SK-N-SH treated with all-trans-retinoic acid at 6 μM for 48 hours (cell line): Measurements from ENCODE around the gene PHF13.

Experiments
- ATAC-seq: fragments of 200-7000 bp; cut with Tn5 transposase; 3 replicates; pipeline ENCODE4 v1.9.1; 2020; ENCODE audit warnings: mild to moderate bottlenecking, moderate library complexity
- ARNTL ChIP-seq: fragments of 450-650 bp; formaldehyde crosslinking; IDR thresholded peaks from 2 replicates; pipeline ENCODE4 v1.5.0; 2020; ENCODE audit warnings: low read depth, mild to moderate bottlenecking, moderate library complexity, borderline replicate concordance
- CREB5 ChIP-seq: fragments of 250-450 bp; sonication (Bioruptor Pico); IDR thresholded peaks from 2 replicates; pipeline ENCODE4 v1.5.1; 2020; ENCODE audit warnings: low read depth, mild to moderate bottlenecking, moderate library complexity
- GLIS3 ChIP-seq: fragments of 250-450 bp; sonication (Bioruptor Pico); IDR thresholded peaks from 2 replicates; pipeline ENCODE4 v1.5.0; 2020; ENCODE audit warnings: mild to moderate bottlenecking, moderate library complexity
- ISL1 ChIP-seq: fragments of 250-450 bp; sonication (Bioruptor Pico); IDR thresholded peaks from 2 replicates; pipeline ENCODE4 v2.1.2; 2022; ENCODE audit warnings: mild to moderate bottlenecking, moderate library complexity
- OSR1 ChIP-seq: fragments of 250-450 bp; sonication (Bioruptor Pico); IDR thresholded peaks from 2 replicates; pipeline ENCODE4 v1.8.0; 2022; ENCODE audit warnings: moderate library complexity, mild to moderate bottlenecking, inconsistent platforms
- POU6F1 ChIP-seq: fragments of 250-450 bp; sonication (Bioruptor Pico); IDR thresholded peaks from 2 replicates; pipeline ENCODE4 v1.8.0; 2021; ENCODE audit warnings: low read depth, mild to moderate bottlenecking, moderate library complexity, borderline replicate concordance
- PPARA ChIP-seq: fragments of 250-450 bp; sonication (Bioruptor Pico); IDR thresholded peaks from 2 replicates; pipeline ENCODE4 v1.5.0; 2020; ENCODE audit warnings: mild to moderate bottlenecking, borderline replicate concordance
- RARB ChIP-seq: fragments of 250-450 bp; sonication (Bioruptor Pico); IDR thresholded peaks from 2 replicates; pipeline ENCODE4 v1.8.0; 2021; ENCODE audit warnings: mild to moderate bottlenecking, moderate library complexity
- SNAI2 ChIP-seq: fragments of 250-450 bp; sonication (Bioruptor Pico); IDR thresholded peaks from 2 replicates; pipeline ENCODE4 v1.5.0; 2020; ENCODE audit warnings: mild to moderate bottlenecking, moderate library complexity
- TOX ChIP-seq: fragments of 250-450 bp; sonication (Bioruptor Pico); IDR thresholded peaks from 2 replicates; pipeline ENCODE4 v1.8.0; 2021; ENCODE audit warnings: mild to moderate bottlenecking, moderate library complexity, borderline replicate concordance
- ZFP3 ChIP-seq: fragments of 250-450 bp; sonication (Bioruptor Pico); IDR thresholded peaks from 2 replicates; pipeline ENCODE4 v1.5.0; 2020; ENCODE audit warnings: mild to moderate bottlenecking, moderate library complexity
- ZFP30 ChIP-seq: fragments of 450-650 bp; formaldehyde crosslinking; IDR thresholded peaks from 2 replicates; pipeline ENCODE4 v1.5.0; 2022; ENCODE audit warnings: mild to moderate bottlenecking, moderate library complexity
- ZNF565 ChIP-seq: fragments of 450-650 bp; formaldehyde crosslinking; conservative IDR thresholded peaks from 2 replicates; pipeline ENCODE4 v1.5.0; 2020; ENCODE audit warnings: low read depth, mild to moderate bottlenecking, moderate library complexity
- ZNF8 ChIP-seq: fragments of 450-650 bp; formaldehyde crosslinking; IDR thresholded peaks from 2 replicates; pipeline ENCODE4 v1.5.0; 2020; ENCODE audit warnings: mild to moderate bottlenecking, moderate library complexity
- TF ChIP-seq, protein P1 (sequence below): fragments of 250-450 bp; sonication (Bioruptor Pico); IDR thresholded peaks from 2 replicates; pipeline ENCODE4 v1.8.0; 2020; ENCODE audit warnings: mild to moderate bottlenecking, moderate library complexity, borderline replicate concordance
- TF ChIP-seq, protein P2 (sequence below): fragments of 250-450 bp; sonication (Bioruptor Pico); IDR thresholded peaks from 2 replicates; pipeline ENCODE4 v1.5.0; 2020; ENCODE audit warnings: mild to moderate bottlenecking, moderate library complexity
- TF ChIP-seq, protein P3 (sequence below): fragments of 250-450 bp; sonication (Bioruptor Pico); IDR thresholded peaks from 2 replicates; pipeline ENCODE4 v1.5.1; 2021; ENCODE audit warnings: mild to moderate bottlenecking, moderate library complexity

The PHF13 gene

DNA sequence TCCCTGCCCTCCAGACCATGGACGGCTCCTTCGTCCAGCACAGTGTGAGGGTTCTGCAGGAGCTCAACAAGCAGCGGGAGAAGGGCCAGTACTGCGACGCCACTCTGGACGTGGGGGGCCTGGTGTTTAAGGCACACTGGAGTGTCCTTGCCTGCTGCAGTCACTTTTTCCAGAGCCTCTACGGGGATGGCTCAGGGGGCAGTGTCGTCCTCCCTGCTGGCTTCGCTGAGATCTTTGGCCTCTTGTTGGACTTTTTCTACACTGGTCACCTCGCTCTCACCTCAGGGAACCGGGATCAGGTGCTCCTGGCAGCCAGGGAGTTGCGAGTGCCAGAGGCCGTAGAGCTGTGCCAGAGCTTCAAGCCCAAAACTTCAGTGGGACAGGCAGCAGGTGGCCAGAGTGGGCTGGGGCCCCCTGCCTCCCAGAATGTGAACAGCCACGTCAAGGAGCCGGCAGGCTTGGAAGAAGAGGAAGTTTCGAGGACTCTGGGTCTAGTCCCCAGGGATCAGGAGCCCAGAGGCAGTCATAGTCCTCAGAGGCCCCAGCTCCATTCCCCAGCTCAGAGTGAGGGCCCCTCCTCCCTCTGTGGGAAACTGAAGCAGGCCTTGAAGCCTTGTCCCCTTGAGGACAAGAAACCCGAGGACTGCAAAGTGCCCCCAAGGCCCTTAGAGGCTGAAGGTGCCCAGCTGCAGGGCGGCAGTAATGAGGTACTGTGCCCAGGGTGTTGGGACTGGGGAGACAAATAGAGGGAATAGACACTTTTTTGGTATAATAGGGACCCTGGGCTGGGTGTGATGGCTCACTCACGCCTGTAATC, 32.7 kb upstream of the PHF13 start:
- peak; percentile 6; the same call in 2 of the 3 replicates for ATAC-seq
- TF ChIP-seq ISL1 (CRISPR knock-in tag): no peak
- no peak for TF ChIP-seq ZFP30 (CRISPR knock-in tag)

DNA sequence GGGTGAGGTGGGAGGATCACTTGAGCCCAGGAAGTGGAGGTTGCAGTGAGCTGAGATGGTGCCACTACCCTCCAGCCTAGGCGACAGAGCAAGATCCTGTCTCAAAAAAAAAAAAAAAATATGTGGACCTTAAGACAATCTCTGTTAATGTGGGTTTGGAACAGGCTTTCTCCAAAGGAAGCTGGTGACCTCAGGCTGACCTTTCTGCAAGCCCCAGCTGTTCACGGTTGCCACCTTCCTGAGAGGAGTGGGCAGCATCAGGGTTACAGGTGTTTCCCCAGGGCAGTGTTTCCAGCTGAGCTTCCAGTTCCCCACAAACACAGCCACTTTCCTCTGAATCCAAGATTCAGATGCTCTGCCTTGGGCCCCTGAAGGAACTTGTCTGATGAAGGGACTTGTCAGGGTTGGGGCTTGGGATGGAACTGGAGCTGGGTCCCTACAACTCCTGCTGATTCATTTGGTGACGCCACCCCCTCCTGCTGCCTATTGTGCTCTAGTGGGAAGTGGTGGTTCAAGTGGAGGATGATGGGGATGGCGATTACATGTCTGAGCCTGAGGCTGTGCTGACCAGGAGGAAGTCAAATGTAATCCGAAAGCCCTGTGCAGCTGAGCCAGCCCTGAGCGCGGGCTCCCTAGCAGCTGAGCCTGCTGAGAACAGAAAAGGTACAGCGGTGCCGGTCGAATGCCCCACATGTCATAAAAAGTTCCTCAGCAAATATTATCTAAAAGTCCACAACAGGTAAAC, 31.8 kb upstream of the PHF13 start:
- TF ChIP-seq RARB (CRISPR knock-in tag): no peak
- TF ChIP-seq, protein P1, sequence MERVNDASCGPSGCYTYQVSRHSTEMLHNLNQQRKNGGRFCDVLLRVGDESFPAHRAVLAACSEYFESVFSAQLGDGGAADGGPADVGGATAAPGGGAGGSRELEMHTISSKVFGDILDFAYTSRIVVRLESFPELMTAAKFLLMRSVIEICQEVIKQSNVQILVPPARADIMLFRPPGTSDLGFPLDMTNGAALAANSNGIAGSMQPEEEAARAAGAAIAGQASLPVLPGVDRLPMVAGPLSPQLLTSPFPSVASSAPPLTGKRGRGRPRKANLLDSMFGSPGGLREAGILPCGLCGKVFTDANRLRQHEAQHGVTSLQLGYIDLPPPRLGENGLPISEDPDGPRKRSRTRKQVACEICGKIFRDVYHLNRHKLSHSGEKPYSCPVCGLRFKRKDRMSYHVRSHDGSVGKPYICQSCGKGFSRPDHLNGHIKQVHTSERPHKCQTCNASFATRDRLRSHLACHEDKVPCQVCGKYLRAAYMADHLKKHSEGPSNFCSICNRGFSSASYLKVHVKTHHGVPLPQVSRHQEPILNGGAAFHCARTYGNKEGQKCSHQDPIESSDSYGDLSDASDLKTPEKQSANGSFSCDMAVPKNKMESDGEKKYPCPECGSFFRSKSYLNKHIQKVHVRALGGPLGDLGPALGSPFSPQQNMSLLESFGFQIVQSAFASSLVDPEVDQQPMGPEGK (CRISPR knock-in tag): no peak
- TF ChIP-seq ZFP30 (CRISPR knock-in tag): no peak
- TF ChIP-seq, protein P2, sequence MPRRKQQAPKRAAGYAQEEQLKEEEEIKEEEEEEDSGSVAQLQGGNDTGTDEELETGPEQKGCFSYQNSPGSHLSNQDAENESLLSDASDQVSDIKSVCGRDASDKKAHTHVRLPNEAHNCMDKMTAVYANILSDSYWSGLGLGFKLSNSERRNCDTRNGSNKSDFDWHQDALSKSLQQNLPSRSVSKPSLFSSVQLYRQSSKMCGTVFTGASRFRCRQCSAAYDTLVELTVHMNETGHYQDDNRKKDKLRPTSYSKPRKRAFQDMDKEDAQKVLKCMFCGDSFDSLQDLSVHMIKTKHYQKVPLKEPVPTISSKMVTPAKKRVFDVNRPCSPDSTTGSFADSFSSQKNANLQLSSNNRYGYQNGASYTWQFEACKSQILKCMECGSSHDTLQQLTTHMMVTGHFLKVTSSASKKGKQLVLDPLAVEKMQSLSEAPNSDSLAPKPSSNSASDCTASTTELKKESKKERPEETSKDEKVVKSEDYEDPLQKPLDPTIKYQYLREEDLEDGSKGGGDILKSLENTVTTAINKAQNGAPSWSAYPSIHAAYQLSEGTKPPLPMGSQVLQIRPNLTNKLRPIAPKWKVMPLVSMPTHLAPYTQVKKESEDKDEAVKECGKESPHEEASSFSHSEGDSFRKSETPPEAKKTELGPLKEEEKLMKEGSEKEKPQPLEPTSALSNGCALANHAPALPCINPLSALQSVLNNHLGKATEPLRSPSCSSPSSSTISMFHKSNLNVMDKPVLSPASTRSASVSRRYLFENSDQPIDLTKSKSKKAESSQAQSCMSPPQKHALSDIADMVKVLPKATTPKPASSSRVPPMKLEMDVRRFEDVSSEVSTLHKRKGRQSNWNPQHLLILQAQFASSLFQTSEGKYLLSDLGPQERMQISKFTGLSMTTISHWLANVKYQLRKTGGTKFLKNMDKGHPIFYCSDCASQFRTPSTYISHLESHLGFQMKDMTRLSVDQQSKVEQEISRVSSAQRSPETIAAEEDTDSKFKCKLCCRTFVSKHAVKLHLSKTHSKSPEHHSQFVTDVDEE (CRISPR knock-in tag): no peak
- TF ChIP-seq TOX (CRISPR knock-in tag): no peak
- TF ChIP-seq ZNF565 (CRISPR knock-in tag): no peak
- ATAC-seq: no peak

DNA sequence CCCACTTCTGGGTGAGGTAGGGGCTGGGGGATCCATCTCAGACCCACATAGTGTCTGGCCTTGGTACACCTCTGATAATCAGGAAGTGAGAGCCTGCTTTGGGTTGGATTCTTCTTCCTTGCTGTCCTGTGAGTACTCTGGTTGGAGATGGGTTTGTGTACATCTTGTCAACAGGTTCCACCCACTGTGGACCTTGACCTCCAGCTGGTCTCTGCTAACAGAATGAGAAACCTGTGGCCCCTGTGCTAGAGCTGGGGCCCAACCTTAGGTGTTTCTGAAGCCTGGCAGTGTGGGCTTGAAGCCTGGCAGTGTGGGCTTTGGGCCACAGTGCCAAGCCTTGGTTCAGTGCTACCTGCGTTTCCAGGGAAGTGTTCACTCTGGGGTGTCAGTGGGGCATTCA, 31.2 kb upstream of the PHF13 start:
- TF ChIP-seq ISL1 (CRISPR knock-in tag): no peak
- no peak for TF ChIP-seq OSR1 (CRISPR knock-in tag)
- TF ChIP-seq ZFP3 (CRISPR knock-in tag): no peak
- TF ChIP-seq ARNTL (CRISPR knock-in tag): no peak
- TF ChIP-seq SNAI2: no peak
- no peak for TF ChIP-seq ZNF8 (CRISPR knock-in tag)
- no peak for TF ChIP-seq GLIS3
- TF ChIP-seq, all 23 proteins: peak for 0
- no peak for ATAC-seq

DNA sequence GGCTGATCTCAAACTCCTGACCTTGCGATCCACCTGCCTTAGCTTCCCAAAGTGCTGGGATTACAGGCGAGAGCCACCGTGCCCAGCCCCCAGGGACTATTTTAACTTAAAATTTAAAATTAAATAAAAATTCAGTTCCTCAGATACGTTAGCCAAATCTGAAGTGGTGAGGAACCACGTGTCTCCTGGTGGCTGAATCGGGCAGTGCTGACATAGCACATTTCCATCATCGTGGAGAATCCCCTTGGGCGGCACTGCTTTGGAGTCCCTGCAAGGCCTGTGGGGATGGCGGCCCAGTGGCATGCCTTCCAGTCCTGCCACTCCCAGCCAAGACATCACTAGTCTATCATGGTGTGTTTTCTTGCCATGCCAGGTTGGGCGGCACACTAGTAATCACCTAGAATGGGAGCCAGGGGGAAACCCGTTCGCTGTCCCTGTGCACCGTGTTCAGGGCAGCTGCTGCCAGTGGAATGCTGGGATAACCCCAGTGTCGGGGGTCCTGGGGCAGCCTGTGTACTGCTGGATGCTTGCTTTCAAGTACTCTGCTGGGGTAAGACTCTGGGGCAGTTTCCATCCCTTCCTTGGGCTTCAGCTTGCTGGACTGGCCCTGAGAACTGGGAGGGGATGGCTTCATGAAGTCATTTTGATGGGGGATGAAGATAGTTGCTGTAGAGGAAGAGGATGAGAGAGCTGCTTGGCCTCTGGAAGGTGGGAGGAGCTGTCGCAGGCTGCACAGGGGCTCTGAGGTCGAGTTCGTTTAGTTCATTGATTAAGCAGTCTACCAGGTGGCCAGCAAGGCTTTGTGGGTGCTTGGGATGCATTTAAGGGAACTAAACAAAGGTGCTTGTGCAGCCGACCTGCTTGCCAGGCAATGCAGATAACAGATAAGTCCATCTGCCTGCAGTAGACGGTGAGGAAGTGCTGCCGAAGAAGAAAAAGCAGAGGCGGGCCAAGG, 29.1 kb upstream of the PHF13 start:
- ATAC-seq: no peak
- TF ChIP-seq CREB5 (CRISPR knock-in tag) (no peak), OSR1 (CRISPR knock-in tag) (no peak), PPARA (CRISPR knock-in tag) (no peak), TOX (CRISPR knock-in tag) (no peak), ZFP30 (CRISPR knock-in tag) (no peak), POU6F1 (CRISPR knock-in tag) (no peak), ZFP3 (CRISPR knock-in tag) (no peak)
- TF ChIP-seq, protein P3, sequence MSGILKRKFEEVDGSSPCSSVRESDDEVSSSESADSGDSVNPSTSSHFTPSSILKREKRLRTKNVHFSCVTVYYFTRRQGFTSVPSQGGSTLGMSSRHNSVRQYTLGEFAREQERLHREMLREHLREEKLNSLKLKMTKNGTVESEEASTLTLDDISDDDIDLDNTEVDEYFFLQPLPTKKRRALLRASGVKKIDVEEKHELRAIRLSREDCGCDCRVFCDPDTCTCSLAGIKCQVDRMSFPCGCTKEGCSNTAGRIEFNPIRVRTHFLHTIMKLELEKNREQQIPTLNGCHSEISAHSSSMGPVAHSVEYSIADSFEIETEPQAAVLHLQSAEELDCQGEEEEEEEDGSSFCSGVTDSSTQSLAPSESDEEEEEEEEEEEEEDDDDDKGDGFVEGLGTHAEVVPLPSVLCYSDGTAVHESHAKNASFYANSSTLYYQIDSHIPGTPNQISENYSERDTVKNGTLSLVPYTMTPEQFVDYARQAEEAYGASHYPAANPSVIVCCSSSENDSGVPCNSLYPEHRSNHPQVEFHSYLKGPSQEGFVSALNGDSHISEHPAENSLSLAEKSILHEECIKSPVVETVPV (CRISPR knock-in tag): no peak
